GM19372 (cell line): Measurements from ENCODE around the gene PCAT6.
"Not testable (repeated sequence)": the region's sequence is repeated elsewhere in the genome, so short reads cannot be mapped to it uniquely, and the experiment has no call there.

Experiments
- ATAC-seq: cut with Tn5 transposase; IDR thresholded peaks from one replicate; pipeline ENCODE4 v1.9.1; 2021; ENCODE audit warnings: mild to moderate bottlenecking, low read depth, moderate library complexity; ENCODE audit not compliant: unreplicated experiment

The PCAT6 gene

GRCh38 chr1:202810615-202811295, at the start of gene PCAT6:
PCAT6 (plus strand) TSS chr1:202810954.
- ATAC-seq: peak; percentile 80

GRCh38 chr1:202762019-202762418, 48.7 kb upstream of the PCAT6 start:
- no peak for ATAC-seq

- ATAC-seq: no peak
These were observed 45.0 kb upstream of the PCAT6 start for GRCh38 chr1:202765721-202766120.

- no peak for ATAC-seq
These were observed 40.6 kb upstream of the PCAT6 start for GRCh38 chr1:202770135-202770534.

GRCh38 chr1:202781180-202781579, 29.6 kb upstream of the PCAT6 start:
- no peak for ATAC-seq

GRCh38 chr1:202786804-202787203, 23.9 kb upstream of the PCAT6 start:
- ATAC-seq: no peak

- no peak for ATAC-seq
These were observed 22.0 kb upstream of the PCAT6 start for GRCh38 chr1:202788800-202789199.

- ATAC-seq: no peak
These were observed 19.5 kb upstream of the PCAT6 start for GRCh38 chr1:202791077-202791747.

GRCh38 chr1:202794051-202794740, 16.6 kb upstream of the PCAT6 start:
- no peak for ATAC-seq

- ATAC-seq: not testable (repeated sequence)
These were observed 15.8 kb upstream of the PCAT6 start for GRCh38 chr1:202794931-202795330.

- ATAC-seq: no peak
These were observed 14.1 kb upstream of the PCAT6 start for GRCh38 chr1:202796670-202797069.

GRCh38 chr1:202798260-202798659, 12.5 kb upstream of the PCAT6 start:
- no peak for ATAC-seq

GRCh38 chr1:202798792-202799331, 11.9 kb upstream of the PCAT6 start:
- ATAC-seq: no peak

GRCh38 chr1:202800742-202801141, 10.0 kb upstream of the PCAT6 start:
- no peak for ATAC-seq

- no peak for ATAC-seq
These were observed 9.6 kb upstream of the PCAT6 start for GRCh38 chr1:202801175-202801574.

- ATAC-seq: no peak
These were observed 8.7 kb upstream of the PCAT6 start for GRCh38 chr1:202802034-202802433.

- no peak for ATAC-seq
These were observed 7.5 kb upstream of the PCAT6 start for GRCh38 chr1:202802998-202803932.

GRCh38 chr1:202804126-202804525, 6.6 kb upstream of the PCAT6 start:
- ATAC-seq: no peak

GRCh38 chr1:202805886-202806844, 4.6 kb upstream of the PCAT6 start:
- ATAC-seq: no peak
